T1000 (cell line): ENCODE data around the gene CNGB1.
A peak's percentile ranks its signal among the peaks of the same experiment; 100 is the strongest.
"Not testable (repeated sequence)": the region's sequence is repeated elsewhere in the genome, so short reads cannot be mapped to it uniquely, and the experiment has no call there.

Experiments
- DNase-seq: peaks from one replicate; lab custom pipeline; 2025; ENCODE audit warnings: mixed read lengths; lab: John Stamatoyannopoulos, UW

The CNGB1 gene

GRCh38 chr16:57858635-57859034 is 112.3 kb downstream of the CNGB1 start:
- no peak for DNase-seq

DNA sequence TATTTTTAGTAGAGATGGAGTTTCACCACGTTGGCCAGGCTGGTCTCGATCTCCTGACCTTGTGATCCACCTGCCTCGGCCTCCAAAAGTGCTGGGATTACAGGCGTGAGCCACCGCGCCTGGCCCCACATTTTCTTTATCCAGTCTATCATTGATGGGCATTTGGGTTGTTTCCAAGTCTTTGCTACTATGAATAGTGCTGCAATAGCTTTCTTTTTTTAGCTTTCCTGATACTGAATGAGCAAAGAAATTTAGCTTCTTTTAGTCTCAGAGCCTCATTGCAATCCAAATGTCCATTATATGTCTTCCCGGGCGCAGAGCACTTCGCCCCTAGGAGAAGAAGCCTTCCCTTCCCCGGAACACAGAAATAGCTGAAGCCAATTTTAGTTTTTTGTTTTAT is 112.9 kb downstream of the CNGB1 start:
- DNase-seq, result not testable (repeated sequence)

GRCh38 chr16:57855188-57855587 is 115.7 kb downstream of the CNGB1 start:
- no peak for DNase-seq

DNA sequence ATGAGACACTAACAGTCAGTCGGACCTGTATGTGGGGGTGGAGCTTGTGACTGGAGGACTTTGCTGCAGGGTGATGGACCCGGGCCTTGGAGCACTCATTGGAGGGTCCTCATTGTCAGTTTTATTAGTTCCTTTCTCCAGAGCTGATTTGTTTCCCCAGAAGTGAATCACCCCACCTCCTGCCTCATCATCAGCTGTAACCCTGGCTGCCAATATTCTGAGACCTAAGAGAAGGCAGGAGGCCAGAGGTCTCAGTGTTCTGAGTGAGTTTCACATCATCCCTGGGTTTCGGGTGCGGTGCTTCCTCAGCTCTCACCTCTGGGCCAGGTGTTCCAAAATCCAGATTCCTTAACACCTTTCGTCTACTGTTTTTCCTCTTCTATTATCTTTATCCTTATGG is 118.7 kb downstream of the CNGB1 start:
- no peak for DNase-seq

DNA sequence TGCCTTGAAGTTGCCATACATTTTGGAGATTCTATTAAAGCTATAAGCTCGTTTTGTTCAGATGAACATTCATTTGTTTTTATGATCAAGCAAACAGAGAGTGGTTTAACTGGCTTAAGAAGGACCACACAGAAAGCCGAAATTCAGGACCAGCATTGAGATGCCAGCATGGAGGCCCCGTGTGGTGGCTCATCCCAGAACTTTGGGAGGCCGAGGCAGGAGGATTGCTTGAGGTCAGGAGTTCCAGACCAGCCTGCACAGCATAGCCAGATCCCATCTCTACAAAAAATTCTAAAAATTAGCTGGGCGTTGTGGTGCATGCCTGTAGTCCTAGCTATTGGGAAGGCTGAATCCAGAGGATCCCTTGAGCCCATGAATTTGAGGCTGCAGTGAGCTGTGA is 122.7 kb downstream of the CNGB1 start:
- no peak for DNase-seq

GRCh38 chr16:57846931-57847330 is 124.0 kb downstream of the CNGB1 start:
- DNase-seq, result not testable (repeated sequence)

GRCh38 chr16:57846078-57846697 is 124.7 kb downstream of the CNGB1 start:
- DNase-seq, result no peak

DNA sequence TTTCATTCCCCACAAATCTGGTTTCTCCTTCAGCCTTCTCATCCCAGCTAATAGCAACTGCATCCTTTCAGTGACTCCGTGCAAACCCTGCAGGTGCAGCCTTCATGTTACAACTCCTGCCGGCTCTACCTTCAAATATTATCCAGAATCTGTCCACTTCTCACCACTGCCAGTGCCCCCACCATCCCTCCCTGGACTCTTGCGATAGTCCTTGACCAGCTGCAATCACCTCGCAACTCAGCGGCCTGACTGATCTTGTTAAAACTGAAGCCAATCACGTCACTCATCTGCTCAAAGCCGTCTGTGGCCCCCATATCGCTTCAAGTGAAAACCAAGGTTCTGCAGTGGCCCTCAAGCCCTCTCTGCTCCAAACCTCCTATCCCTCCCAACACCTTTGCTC is 125.8 kb downstream of the CNGB1 start:
- no peak for DNase-seq

- no peak for DNase-seq
These were observed 126.4 kb downstream of the CNGB1 start for GRCh38 chr16:57844416-57845030.

- no peak for DNase-seq
These were observed 127.5 kb downstream of the CNGB1 start for GRCh38 chr16:57843400-57843799.

- DNase-seq, result no peak
These were observed 128.3 kb downstream of the CNGB1 start for GRCh38 chr16:57842601-57843000.

DNA sequence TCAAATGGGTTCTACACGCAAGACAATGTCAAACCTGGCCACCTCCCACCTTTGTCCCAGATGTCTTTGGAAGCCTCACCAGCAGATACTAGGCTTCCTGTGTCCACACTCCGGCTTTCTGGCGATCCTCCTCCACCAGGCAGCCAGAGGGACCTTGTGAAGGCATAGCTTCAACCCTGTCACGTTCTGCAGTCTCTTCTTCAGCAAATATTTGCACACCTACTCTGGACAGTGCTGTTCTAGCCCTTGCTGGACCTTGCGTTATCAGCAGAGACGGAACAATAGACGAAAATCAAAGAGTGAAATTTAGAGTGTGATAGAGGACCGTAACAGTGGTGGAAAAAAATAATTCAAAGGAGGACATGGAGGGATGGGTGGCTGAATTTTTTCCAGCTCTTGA is 130.1 kb downstream of the CNGB1 start:
- DNase-seq, result no peak

- DNase-seq, result no peak
These were observed 132.8 kb downstream of the CNGB1 start for GRCh38 chr16:57838161-57838560.

DNA sequence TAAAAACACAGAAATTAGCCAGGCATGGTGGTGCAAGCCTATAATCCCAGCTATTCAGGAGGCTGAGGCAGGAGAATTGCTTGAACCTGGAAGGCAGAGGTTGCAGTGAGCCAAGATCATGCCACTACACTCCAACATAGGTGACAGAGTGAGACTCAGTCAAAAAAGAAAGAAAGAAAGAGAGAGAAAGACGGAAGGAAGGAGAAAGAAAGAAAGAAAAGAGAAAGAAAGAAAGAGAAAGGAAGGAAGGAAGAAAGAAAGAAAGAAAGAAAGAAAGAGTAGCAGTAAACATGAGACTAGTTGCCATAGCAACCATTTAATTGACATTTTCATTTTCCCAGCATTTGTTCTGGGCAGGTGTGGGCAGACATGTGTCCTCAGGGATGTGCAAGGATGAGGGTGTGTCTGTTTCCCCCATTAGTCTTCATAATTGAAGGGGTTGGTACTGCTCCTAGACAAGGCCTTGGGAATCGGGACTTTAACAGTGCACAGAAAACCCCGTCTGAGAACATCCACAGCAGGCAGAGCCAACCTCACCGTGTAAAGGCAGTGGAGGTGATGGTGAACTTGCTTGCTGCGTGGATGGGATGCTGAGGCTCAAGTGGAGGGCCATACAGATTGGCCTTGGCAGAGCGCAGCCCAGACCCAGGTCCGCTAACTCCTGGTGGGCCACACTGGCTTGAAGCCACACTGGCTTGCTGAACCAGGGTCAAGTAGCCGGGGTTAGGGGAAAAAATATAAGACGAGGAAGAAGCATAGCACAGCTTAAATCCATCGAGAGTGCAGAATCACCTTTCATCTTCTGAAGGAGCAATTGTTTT is 133.4 kb downstream of the CNGB1 start:
- DNase-seq, result no peak

- DNase-seq, result peak; percentile 40
These were observed 135.5 kb downstream of the CNGB1 start for GRCh38 chr16:57835439-57835838.

DNA sequence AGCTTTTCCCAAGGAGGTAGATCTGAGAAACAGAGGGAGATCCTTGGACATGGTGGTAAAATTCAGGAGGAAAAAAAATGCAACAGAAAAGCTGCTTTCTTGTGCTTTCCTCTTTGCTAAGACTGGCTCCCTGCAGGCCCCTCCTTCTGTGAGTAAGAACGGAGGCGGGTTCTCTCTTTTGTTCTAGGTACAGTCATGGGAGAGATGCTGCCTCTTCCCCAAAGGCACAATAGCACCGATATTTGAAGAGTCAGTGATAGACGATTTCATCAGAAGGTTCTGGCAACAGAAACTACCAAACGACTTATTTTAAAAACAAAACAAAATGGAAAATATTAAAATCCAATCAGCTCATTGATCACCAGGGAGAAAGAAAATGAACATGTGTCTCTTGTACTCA is 136.0 kb downstream of the CNGB1 start:
- no peak for DNase-seq
